RPMI8226 (cell line): ENCODE data around the gene C16orf86.

ENCODE experiments used
- DNase-seq: peaks from one replicate; pipeline ENCODE4 v3.0.0-alpha.2; 2015

C16orf86 gene, protein sequence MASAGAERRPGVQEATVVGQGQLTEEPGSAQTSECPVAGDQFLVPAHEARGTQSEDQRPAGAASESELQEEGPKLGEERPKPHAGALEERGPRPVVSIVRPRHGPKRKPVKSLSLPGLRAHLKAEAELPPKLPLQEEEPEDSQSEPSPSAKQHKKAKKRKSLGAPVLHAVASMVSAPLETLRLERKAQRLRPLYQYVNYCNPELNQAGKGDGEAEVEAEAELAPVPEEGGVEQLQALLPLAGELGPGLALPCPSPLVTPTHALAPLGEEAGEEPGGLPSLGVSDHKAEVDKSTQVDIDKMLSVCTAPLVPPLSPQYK

DNA sequence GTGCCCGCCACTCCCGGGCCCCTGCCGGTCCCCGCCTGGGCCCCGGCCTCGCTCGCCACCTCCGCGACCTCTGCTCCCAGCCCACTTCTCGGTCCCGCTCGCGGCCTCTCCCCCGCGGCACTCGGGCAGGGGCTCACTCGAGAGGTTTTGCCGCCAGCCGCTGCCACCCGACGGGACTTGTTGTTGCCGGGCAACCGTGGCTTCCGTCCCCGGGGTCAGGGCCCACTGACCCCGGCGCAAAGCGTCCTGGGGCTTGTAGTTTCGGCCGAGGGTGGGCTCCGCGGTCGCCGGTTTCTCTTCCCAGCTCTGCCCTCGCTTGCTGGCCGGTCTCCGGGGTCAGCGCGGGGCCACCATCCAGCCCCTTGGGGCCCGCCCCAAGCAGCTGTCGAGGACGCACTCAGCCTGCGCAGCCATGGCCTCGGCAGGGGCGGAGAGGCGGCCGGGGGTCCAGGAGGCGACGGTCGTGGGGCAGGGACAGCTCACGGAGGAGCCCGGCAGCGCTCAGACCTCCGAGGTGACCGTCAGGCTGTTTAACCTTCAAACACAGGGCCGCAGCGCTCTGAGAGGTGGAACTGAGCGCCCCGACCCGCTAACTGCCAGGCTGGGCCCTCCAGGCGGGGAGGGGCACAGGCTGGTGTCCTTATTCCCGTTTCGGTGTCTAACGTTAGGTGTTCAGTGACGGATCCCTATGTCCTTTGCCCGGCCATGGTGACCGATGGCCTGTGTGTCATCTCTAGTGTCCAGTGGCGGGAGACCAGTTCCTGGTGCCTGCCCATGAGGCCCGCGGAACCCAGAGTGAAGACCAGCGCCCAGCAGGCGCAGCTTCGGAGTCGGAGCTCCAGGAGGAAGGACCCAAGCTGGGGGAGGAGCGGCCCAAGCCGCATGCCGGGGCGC lies at the start of gene C16orf86, which contains the start of gene ENKD1:
Gene C16orf86 (plus strand): TSS at position 256 of the 894 bp plus-strand sequence. CDS start 157 bp downstream, at position 413.
Gene ENKD1 (minus strand): TSS at position 192 of the 894 bp plus-strand sequence. CDS start 308 bp downstream, outside the sequence.
- DNase-seq = peak; percentile 94

DNA sequence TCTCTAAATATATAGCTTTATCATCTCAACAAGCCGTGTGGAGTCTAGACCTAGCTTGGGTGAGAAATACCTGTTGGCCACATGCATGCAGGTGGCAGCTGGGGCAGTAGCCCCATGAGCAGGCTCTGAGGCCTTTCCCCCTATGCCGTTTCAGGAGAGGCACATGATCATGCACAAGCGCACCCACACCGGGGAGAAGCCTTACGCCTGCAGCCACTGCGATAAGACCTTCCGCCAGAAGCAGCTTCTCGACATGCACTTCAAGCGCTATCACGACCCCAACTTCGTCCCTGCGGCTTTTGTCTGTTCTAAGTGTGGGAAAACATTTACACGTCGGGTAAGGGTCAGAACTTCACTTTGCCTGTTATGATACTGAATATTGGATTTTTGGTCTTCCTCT lies 38.4 kb upstream of the C16orf86 start:
- no peak for DNase-seq

DNA sequence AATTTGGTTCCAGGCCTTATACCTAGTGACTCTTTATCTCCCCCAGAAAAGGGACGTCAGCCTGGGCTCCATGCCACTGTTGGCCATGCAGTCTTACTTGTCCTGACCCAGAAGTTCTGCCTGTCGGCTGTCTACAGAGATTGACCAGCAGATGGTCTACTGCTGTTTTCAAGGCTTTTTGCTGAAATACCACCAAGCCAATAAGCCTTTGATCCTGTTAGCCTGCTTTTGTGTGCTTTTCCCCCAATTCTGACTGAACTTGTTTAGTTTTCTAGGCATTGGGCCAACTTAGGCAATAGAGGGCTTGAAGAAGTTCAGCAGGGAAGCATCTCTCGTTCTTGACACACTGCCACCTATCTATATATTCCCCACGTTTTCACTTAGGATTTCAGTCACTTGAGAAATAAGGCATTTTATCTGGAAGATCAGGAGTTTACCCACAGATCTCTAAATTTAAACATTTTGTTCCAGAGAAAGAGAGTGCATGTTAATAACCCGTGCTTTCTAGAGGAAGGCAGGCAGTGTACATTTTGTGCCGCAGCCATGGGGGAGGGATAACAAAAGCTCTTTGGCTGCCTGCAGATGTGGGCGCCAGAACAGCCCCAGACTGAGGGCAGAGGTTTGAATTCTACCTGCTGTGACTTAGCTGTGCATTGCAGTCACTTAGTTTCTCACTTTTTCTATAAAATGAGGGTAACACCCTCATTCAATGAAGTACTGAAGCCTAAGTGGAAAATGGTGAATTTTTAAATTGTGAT lies 34.0 kb upstream of the C16orf86 start:
- DNase-seq = no peak

DNA sequence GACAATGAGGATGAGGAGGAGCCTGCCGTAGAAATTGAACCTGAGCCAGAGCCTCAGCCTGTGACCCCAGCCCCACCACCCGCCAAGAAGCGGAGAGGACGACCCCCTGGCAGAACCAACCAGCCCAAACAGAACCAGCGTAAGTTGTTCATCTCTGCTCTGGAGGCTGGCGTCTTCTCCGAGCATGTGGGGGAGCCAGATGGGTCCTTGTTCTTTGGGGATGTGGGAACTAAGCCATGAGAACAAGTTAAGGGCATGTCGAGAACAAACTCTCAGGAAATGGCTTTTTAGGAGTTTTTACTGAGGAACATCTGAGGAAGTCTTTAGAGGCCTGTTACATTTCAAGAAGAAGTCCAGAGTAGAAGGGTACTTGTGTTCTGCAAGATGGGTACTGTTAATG lies 29.9 kb upstream of the C16orf86 start:
- DNase-seq = no peak

DNA sequence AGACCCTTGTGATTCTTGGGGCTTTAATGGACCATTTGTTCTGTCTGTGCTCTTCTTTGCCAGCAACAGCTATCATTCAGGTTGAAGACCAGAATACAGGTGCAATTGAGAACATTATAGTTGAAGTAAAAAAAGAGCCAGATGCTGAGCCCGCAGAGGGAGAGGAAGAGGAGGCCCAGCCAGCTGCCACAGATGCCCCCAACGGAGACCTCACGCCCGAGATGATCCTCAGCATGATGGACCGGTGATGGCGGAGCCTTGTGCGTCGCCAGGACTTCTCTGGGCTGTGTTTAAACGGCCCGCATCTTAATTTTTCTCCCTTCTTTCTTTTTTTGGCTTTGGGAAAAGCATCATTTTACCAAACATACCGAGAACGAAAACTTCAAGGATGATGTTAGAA lies 29.0 kb upstream of the C16orf86 start:
- DNase-seq = no peak

DNA sequence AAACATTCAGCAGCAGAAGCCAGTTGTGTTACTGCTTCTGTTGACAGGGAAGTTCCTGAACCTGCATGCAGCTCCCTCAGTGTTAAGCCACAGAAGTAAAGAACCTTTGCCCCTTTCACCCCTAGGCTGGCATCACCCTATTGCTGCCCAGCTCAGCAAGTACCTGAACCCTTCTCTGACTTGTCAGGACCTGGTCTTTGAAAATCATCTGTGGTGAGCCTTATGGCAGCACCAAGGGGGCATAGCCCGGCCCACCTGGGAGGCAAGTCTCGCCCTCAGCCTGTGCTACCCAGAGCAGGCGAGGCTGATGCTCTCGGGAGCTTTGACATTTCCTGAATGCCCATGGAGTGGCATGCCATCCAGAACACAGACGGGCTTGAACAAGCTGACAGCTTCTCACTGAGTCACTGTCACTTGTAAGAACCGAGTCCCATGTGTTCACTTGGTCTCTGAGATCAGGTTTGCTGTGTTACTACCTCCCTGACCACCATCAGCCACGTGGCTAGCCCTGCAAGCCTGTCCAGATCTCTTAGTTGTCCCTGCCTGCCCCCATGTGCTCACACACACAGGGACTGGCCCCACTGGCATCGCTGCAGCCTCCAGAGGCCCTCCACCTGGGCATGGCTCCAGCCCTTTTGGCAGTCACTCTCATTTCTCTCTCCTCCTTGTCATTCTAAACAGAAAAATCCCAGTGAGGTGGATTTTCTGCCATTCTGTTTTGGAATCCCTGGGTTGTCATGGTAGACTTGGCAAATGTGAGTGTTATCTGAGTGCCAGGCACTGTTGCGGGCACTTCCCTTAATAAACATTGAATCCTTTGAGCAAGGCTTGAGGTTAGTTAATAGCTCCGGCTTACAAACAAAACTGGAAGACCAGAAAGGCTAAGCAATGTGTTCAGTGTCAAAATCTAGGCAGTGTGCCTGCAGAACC lies 24.6 kb upstream of the C16orf86 start:
- peak; percentile 70 for DNase-seq

DNA sequence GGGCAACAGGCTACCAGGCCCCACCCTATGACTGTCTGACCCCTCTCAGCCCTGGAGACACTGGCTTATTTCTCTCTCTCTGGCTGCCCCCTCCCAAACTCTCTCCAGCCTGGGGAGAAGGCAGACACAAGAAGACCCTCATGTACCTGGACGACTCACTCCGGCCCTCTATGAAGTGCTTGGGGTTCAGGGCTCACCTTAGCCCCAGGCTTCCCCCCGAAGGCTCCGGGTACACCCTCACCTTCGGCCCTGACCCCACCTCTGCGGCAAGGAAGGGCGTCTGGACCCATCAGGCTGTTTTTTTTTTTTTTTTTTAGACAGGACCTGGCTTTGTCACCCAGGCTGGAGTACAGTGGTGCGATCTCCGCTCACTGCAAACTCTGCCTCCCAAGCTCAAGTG lies 22.6 kb upstream of the C16orf86 start:
- no peak for DNase-seq

DNA sequence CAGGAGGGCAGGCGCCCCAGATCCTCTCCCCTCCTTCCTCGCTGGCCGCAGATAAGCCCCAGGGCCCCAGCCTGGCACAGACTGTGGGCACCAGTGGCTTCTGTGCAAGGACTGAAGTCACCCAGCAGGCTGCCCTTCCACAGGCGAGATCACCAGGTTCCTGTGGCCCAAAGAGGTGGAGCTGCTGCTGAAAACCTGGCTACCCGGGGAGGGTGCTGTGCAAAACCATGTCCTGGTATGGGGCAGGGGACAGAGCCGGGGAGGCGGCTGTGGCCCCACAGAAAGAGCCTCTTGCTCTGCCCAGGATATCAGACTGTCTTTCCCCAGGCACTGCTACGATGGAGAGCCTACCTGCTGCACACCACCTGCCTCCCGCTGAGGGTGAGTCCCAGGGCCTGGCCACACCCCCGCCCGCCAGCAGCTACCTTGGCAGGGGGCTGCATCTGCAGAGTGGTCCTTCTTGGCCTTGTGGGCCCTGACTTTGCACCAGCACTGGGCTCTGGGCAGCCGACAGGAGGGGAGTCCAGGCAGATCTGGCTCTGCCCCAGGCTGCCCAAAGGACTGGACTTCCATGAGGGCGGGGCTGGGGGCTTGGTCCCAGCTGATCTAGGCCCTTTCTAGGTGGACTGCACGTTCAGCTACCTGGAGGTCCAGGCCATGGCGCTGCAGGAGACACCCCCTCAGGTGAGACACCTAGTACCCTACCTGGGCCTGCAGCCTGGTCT lies 21.1 kb upstream of the C16orf86 start:
- DNase-seq = peak; percentile 40

DNA sequence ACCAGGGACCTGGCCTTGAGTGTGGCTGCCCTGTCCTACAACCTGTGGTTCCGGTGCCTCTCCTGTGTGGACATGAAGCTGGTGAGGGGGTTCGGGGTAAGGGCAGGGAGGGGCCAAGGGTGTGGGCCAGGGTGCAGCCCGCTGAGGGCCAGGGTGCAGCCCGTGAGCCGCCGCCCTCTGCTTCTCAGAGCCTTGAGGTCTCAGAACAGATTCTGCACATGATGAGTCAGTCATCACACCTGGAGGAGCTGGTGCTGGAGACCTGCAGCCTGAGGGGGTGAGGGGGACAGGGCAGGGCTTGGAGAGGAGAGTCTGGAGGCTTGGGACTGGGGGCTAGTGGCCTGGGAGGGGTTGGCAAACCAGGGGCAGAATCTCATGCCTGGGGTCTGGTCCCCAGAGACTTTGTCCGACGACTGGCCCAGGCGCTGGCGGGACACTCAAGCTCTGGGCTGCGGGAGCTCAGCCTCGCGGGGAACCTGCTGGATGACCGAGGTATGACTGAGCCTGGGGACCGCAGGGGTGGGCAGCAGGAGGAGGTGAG lies 19.4 kb upstream of the C16orf86 start:
- peak; percentile 1 for DNase-seq

DNA sequence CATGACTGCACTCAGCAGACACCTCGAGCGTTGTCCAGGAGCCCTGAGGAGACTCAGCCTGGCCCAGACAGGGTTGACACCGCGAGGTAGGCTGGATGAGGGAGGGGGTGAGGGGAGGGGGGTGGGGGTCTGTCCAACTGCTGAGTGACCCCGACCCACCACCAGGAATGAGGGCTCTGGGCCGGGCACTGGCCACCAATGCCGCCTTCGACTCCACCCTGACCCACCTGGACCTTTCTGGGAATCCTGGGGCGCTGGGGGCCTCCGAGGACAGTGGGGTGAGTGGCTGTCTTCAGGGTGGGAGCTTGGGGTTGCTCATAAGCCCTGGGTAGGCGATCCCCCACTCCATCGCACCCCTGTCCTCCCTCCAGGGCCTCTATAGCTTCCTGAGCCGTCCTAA lies 18.9 kb upstream of the C16orf86 start:
- DNase-seq = peak; percentile 1

DNA sequence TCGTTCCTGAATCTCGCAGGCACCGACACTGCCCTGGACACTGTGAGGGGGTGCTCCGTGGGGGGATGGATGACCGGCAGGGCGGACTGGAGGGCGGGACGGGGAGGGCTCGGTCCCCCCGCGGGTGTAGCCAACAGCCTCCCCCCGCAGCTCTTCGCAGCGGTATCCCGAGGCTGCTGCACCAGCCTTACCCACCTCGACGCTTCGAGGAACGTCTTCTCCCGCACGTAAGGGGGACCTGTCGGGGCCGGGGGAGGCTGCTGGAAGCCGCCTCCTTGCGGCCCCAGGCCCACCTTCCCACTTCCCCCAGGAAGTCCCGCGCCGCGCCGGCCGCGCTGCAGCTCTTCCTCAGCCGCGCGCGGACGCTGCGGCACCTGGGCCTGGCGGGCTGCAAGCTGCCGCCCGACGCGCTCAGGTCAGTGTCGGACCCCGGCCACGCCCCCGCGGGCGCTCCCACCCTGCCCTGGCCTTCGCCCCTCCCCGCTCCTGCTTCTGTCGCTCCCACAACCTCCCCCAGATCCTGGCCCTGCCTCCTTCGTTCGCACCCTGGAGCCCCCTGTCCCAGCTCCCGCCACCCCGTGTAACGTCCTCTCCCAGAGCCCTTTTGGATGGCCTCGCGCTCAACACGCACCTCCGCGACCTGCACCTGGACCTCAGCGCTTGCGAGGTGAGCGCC lies 18.4 kb upstream of the C16orf86 start:
- peak; percentile 3 for DNase-seq

DNA sequence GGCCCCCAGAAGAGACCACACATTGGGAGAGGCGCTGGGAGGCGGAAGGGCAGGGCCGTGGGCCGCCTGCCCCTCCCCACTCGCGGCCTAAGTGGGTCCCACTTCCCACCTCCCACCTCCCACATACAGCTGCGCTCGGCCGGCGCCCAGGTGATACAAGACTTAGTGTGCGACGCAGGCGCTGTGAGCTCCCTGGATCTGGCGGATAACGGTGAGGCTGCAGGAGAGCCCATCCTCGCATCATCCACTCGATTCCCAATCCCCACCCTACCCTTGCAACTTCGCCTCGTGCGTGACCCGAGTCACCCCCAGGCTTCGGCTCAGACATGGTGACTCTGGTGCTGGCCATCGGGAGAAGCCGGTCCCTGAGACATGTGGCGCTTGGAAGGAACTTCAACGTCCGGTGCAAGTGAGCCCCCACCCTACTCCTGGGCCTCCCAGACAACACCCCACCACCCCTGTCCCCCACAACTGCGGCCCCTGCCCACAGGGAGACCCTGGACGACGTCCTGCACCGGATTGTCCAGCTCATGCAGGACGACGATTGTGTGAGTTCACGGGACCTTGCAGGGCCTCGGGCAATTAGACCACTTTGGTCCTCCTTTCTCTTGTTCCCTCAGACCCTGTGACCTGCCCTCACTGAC lies 17.7 kb upstream of the C16orf86 start:
- DNase-seq = peak; percentile 2

DNA sequence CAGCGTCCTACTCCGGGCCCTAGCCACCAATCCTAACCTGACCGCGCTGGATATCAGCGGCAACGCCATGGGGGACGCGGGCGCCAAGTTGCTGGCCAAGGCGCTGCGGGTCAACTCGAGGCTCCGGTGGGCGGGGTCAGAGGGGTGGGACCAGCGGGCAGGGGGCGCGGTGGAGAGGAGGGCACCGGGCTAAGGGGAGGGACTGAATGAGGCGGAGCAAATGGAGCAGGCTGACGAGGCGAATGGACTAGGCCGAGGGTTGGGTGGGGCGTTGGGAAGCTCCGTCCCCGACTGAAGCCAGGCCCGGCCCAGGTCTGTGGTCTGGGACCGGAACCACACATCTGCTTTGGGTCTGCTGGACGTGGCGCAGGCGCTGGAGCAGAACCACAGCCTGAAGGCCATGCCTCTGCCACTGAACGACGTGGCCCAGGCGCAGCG lies 17.1 kb upstream of the C16orf86 start:
- no peak for DNase-seq

DNA sequence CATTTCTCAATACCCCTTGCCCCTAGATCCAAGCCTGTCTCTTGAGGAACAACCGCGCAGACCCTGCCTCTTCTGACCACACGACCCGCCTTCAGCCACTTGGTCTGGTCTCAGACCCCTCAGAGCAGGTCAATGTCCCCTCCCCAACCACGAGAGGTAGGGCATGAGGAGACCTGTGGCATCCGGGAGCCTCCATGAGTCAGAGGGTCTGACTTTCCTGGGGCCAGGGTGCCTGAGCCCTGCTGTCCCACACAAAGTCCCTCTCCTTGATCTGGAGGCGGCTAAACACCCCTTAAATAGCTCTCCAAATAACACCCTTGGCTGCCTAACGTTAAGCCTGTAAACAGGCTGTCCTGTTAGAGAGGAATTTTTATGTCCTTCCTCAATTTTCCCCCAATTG lies 16.6 kb upstream of the C16orf86 start:
- DNase-seq = no peak

DNA sequence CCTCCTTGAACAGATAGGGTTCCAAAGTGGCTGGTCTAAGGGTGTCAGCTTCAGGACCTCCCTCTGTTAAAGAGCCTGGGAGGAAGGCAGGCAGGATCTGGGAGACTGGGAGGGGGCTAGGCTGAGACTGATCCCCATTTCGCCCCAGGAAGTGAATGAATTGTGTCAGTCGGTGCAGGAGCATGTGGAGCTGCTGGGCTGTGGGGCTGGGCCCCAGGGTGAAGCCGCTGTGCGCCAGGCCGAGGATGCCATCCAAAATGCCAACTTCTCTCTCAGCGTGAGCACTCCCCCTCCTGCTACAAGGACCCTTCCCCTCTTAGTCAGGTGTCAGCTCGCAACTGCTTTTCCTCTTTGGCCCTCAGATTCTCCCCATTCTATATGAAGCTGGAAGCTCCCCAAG lies 15.6 kb upstream of the C16orf86 start:
- DNase-seq = no peak

DNA sequence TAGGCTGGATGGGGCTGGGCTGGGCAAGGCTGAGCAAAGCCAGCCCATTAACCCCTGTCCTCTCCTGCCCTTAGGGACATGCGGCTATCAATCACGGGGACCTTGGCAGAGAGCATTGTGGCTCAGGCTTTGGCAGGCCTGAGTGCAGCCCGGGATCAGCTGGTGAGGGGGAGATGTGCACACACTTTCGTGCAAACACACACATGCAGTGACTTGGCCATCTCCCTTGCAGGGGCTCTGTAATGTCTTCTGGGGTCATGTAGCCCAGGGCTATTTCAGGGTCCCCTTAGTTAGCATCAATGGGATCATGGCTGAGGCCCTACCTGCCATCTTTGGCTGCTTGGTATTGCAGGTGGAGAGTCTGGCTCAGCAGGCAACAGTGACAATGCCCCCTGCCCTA lies 14.8 kb upstream of the C16orf86 start:
- no peak for DNase-seq

DNA sequence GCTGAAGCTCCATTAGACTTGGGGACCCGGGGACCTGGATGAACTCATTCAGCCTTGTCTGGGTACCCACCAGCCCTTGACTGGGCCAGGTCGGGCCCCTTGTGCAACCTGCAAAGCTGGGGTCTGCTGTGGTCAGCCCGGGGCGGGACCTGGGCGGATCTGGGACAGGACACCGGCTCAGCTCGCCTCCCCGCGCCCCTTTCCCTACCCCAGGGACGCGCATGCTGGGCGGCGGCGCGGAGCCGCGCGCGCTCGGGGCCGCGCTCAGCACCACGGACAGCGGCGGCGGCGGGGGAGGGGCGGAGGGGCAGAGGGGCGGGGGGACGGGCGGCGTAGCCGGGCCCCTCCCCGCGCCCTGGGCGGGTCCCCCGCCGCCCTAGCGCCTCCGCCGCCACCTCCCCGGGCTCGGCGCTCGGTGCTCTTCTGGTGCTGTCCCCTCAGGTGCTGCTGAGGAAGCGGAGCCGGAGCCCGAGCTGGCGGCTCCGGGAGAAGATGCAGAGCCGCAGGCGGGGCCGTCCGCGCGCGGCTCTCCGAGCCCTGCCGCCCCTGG lies 14.0 kb upstream of the C16orf86 start:
- DNase-seq = no peak

DNA sequence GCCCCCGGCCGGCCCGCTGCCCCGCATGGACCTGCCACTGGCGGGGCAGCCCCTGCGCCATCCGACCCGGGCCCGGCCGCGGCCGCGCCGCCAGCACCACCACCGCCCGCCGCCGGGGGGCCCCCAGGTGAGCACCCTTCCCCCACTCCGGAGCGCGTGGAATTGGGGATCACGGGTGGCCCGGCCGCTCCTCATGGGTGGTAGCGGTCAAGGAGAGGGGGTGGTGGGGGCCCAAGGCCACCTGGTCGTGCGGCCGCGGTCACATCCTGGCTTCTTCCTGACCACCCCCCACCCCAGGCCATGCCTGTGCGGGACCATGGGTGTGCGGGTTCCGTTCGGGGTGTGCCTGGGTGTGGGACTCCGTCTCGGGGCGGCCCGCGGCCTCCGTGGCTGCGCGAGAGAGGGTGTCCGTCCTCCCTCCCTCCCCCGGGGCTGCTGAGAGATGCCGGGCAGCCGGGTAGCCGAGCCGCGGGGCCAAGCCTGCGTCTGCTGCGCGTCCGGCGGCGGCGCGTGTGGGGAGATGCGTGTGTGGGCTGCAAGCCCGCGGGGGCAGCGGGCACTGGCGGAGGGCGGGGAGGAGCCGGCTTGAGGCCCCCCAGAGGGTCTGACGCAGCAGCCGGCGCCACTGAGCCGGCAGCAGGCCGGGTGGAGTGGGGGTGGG lies 13.4 kb upstream of the C16orf86 start:
- DNase-seq = no peak
